Measurements from ENCODE around the gene DDX17. TPM values are rescaled to one million over a fixed set of nuclear protein-coding genes. Genes with fewer than 3 reads are reported as not detected.

The DDX17 gene
- total and polyA plus RNA-seq, 2 experiments from 2014 or later: 60.4 to 682 TPM

GRCh38 chr22:38513063-38513462 is 7.0 kb upstream of the DDX17 start:
- peak in 1 of 2 donors; percentile 41 for DNase-seq (ENCODE audit: low read depth in 1 of 2, low spot score in 1 of 2)
- Histone ChIP-seq H3K27me3 (no peaks in the 10 kb centered on the region), H3K27ac (no peak overlapping the region), H3K9me3 (ENCODE audit: low read depth) (no peaks in the 10 kb centered on the region), H3K4me3 (no peak overlapping the region), H3K4me1 (ENCODE audit: low read depth) (no peaks in the 10 kb centered on the region), H3K36me3 (no peaks in the 10 kb centered on the region)
- no peak for TF ChIP-seq CTCF (IDR thresholded peaks at IDR 0.05; ENCODE audit: low read depth, low read length)

- Histone ChIP-seq H3K27ac (no peak overlapping the region), H3K27me3 (no peaks in the 10 kb centered on the region), H3K4me1 (ENCODE audit: low read depth) (no peaks in the 10 kb centered on the region), H3K9me3 (ENCODE audit: low read depth) (no peaks in the 10 kb centered on the region), H3K36me3 (no peaks in the 10 kb centered on the region), H3K4me3 (no peak overlapping the region)
- no peak for TF ChIP-seq CTCF (IDR thresholded peaks at IDR 0.05; ENCODE audit: low read depth, low read length)
- DNase-seq (ENCODE audit: low read depth in 1 of 2, low spot score in 1 of 2): no peak
These were observed 4.4 kb upstream of the DDX17 start for GRCh38 chr22:38510416-38510970.

- H3K27me3 ChIP-seq: no peaks in the 10 kb centered on the region
- no peaks in the 10 kb centered on the region for H3K9me3 ChIP-seq (ENCODE audit: low read depth)
- TF ChIP-seq CTCF (IDR thresholded peaks at IDR 0.05; ENCODE audit: low read depth, low read length): no peak
- peak overlapping the region; percentile 61 for H3K4me3 ChIP-seq
- peaks cover 9% of the 10 kb centered on the region for H3K36me3 ChIP-seq
- peaks cover 22% of the 10 kb centered on the region for H3K4me1 ChIP-seq (ENCODE audit: low read depth)
- peak overlapping the region; percentile 100 for H3K27ac ChIP-seq
- peak; percentile 68 to 81 for DNase-seq (ENCODE audit: low read depth in 1 of 2, low spot score in 1 of 2)
These were observed 482 bp downstream of the DDX17 start for GRCh38 chr22:38505541-38506117.

GRCh38 chr22:38504731-38505540 is 1.2 kb downstream of the DDX17 start:
- Histone ChIP-seq H3K27ac (peak overlapping the region; percentile 100), H3K4me3 (peak overlapping the region; percentile 61), H3K36me3 (peaks cover 14% of the 10 kb centered on the region), H3K9me3 (ENCODE audit: low read depth) (no peaks in the 10 kb centered on the region), H3K4me1 (ENCODE audit: low read depth) (peaks cover 22% of the 10 kb centered on the region), H3K27me3 (no peaks in the 10 kb centered on the region)
- no peak for TF ChIP-seq CTCF (IDR thresholded peaks at IDR 0.05; ENCODE audit: low read depth, low read length)
- DNase-seq (ENCODE audit: low read depth in 1 of 2, low spot score in 1 of 2): peak; percentile 32 to 52

GRCh38 chr22:38503021-38503420 is 3.1 kb downstream of the DDX17 start:
- no peak for DNase-seq (ENCODE audit: low read depth in 1 of 2, low spot score in 1 of 2)
- H3K4me3 ChIP-seq: peak overlapping the region; percentile 61
- H3K4me1 ChIP-seq (ENCODE audit: low read depth): peaks cover 22% of the 10 kb centered on the region
- no peak for TF ChIP-seq CTCF (IDR thresholded peaks at IDR 0.05; ENCODE audit: low read depth, low read length)
- H3K27ac ChIP-seq: peak overlapping the region; percentile 31
- no peaks in the 10 kb centered on the region for H3K27me3 ChIP-seq
- H3K36me3 ChIP-seq: peaks cover 33% of the 10 kb centered on the region
- no peaks in the 10 kb centered on the region for H3K9me3 ChIP-seq (ENCODE audit: low read depth)
